Testis (tissue), 3 donors: ENCODE data around the gene HPSE2. TPM values are rescaled to one million over a fixed set of nuclear protein-coding genes. Genes with fewer than 3 reads are reported as not detected.

Experiments used
- DNase-seq: peaks from one replicate; pipeline ENCODE4 v3.0.0-alpha.2; 2019
- H3K27ac ChIP-seq, 2 donors: fragments of 200-600 bp; sonication (generic); one replicate each; pipeline ENCODE4 v1.5.1; 2019
- H3K27me3 ChIP-seq: fragments of 200-600 bp; sonication (generic); one replicate; pipeline ENCODE4 v1.5.1; 2019
- H3K36me3 ChIP-seq: fragments of 200-600 bp; sonication (generic); one replicate; pipeline ENCODE4 v1.5.1; 2017; ENCODE audit warnings: low read depth; ENCODE audit errors: missing control alignments
- H3K4me1 ChIP-seq: fragments of 200-600 bp; sonication (generic); one replicate; pipeline ENCODE4 v1.5.1; 2019
- H3K4me3 ChIP-seq, 2 donors: fragments of 200-600 bp; sonication (generic); one replicate each; pipeline ENCODE4 v1.5.1; 2017 to 2019
- H3K9me3 ChIP-seq: fragments of 200-600 bp; sonication (generic); one replicate; pipeline ENCODE4 v1.5.1; 2017
- POLR2A ChIP-seq: fragments of 450-650 bp; IDR thresholded peaks from one replicate; pipeline ENCODE4 v1.6.1; 2017; ENCODE audit warnings: antibody characterized with exemption, mild to moderate bottlenecking, moderate library complexity
- WGBS, 2 donors: methylation state at CpG; one replicate each; pipeline ENCODE4 v1.1.5; 2018; 5-methylcytosine and 5-hydroxymethylcytosine counted together
- intact Hi-C: fragments of 100-400 bp; cut with DNase I; formaldehyde crosslinking; loops from one replicate; pipeline ENCODE4 v1.15.1; 2023; ENCODE audit warnings: low total_unique reads
- polyA plus RNA-seq: library from polyadenylated mRNA; stranded (reverse); fragments of 350-450 nt; fragmentation: Illumina TruSeq; extraction: RNeasy Lipid Tissue Mini Kit (QIAGEN cat#74804); gene quantifications from one replicate; pipeline ENCODE4 v1.2.3, GENCODE V29; 2014; ENCODE audit warnings: low read depth, low replicate concordance; ENCODE audit not compliant: insufficient read depth
- total RNA-seq, 2 donors: library from RNA; depleted of rRNA; stranded (reverse); fragments of >200 nt; gene quantifications; one replicate each; pipeline ENCODE4 v1.2.3, GENCODE V29; 2016
- TF ChIP-seq, protein P1 (sequence below), 3 experiments: fragments of 450-650 bp in 2 of 3; fragments of 200-600 bp in 1 of 3; sonication (generic) in 1 of 3; IDR thresholded peaks; one replicate each; pipeline ENCODE4 v1.5.1; 2016 to 2019; ENCODE audit warnings: antibody characterized with exemption in 3 of 3, mild to moderate bottlenecking in 2 of 3, moderate library complexity in 1 of 3

The HPSE2 gene
- total and polyA plus RNA-seq, 3 donors from 2014 or later = 1.7 to 4.1 (median 2.5) TPM

DNA sequence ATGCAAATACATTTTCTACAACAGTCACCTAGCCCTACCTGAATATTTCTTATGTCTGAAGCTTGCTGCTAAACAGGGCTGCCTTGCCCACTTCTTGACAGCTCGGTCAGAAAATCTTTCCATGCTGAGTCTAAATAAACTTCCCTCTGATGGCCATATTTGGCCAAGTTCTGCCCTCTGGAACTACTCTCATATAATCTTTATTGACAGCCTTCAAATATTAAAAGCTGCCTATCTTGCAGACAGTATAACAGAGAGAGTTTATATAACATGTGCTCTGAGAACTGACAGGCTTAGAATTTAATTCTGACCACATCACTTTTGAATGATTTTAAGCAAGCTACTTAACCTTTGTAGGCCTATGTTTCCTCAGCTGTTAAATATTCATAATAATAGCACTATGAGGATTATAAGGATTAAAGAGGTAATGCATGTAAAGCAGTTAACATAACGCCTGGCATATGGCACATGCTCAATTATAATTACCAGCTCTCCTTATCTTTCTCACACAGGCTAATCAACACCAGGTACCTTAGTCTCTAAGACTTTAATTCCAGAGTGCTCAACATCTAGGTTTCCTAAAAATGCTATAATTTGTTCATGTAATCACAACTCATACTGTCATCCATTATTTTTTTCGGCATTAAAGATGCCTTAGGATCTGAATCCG, 334.1 kb downstream of the HPSE2 start:
- Histone ChIP-seq H3K4me1 (no peaks in the 10 kb centered on the region), H3K4me3 (no peak overlapping the region), H3K27me3 (no peaks in the 10 kb centered on the region), H3K36me3 (no peaks in the 10 kb centered on the region), H3K27ac (no peak overlapping the region), H3K9me3 (no peaks in the 10 kb centered on the region)
- no peak for TF ChIP-seq POLR2A
- TF ChIP-seq, protein P1, sequence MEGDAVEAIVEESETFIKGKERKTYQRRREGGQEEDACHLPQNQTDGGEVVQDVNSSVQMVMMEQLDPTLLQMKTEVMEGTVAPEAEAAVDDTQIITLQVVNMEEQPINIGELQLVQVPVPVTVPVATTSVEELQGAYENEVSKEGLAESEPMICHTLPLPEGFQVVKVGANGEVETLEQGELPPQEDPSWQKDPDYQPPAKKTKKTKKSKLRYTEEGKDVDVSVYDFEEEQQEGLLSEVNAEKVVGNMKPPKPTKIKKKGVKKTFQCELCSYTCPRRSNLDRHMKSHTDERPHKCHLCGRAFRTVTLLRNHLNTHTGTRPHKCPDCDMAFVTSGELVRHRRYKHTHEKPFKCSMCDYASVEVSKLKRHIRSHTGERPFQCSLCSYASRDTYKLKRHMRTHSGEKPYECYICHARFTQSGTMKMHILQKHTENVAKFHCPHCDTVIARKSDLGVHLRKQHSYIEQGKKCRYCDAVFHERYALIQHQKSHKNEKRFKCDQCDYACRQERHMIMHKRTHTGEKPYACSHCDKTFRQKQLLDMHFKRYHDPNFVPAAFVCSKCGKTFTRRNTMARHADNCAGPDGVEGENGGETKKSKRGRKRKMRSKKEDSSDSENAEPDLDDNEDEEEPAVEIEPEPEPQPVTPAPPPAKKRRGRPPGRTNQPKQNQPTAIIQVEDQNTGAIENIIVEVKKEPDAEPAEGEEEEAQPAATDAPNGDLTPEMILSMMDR (IDR thresholded peaks at IDR 0.05) = no peak
- intact Hi-C loops = no loop called here
- DNase-seq = no peak
- WGBS, 2 donors = 82 to 86% methylated on average over 4 of the region's 4 CpGs

DNA sequence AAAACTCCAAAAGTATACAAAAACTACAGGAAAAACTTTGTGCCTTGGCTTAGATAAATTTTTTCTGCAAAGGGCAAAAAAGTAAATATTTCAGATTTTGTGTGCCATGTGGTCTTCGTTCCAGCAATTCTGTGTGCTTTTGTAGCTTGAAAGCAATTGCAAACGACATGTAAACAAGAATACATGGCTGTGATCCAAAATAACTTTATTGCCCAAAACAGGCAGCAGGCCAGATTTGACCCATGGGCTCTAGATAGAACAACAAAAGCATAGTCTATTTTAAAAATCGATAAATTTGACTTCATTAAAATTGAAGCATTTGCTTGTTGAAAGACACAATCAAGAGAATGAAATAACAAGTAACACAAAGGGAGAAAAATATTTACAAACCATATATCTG, 336.6 kb downstream of the HPSE2 start:
- no peak for TF ChIP-seq POLR2A
- TF ChIP-seq, protein P1 (IDR thresholded peaks at IDR 0.05) = no peak
- intact Hi-C loops = no loop called here
- H3K9me3 ChIP-seq = no peaks in the 10 kb centered on the region
- H3K27me3 ChIP-seq = no peaks in the 10 kb centered on the region
- 55 to 60% methylated on average over 3 of the region's 3 CpGs for WGBS, 2 donors
- no peaks in the 10 kb centered on the region for H3K36me3 ChIP-seq
- no peak overlapping the region for H3K27ac ChIP-seq
- no peaks in the 10 kb centered on the region for H3K4me1 ChIP-seq
- no peak for DNase-seq
- H3K4me3 ChIP-seq = no peak overlapping the region

DNA sequence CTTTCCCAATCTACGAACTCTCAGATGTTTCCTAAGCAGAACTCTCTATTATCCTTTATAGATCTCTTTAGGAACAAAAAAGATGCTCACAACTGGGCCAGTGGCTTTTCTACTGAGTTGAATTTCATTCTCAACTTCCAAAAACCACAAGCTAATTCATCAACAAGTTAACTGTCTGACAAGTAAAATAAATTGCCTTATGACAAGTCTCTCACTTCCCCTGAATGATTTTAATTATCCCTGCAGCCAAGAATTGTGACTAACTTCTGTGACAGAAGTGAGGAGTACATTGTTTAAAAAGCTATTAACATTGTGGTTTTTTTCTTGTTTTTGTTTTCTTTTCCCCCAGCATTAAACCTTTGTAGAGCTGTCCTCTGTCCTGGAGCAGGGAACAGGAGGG, 343.1 kb downstream of the HPSE2 start:
- 85 to 88% methylated on average over 1 of the region's 1 CpG for WGBS, 2 donors
- Histone ChIP-seq H3K27ac (no peak overlapping the region), H3K9me3 (no peaks in the 10 kb centered on the region), H3K4me1 (no peaks in the 10 kb centered on the region), H3K27me3 (no peaks in the 10 kb centered on the region), H3K4me3 (no peak overlapping the region), H3K36me3 (no peaks in the 10 kb centered on the region)
- no peak for DNase-seq
- intact Hi-C loops = no loop called here
- no peak for TF ChIP-seq POLR2A
- TF ChIP-seq, protein P1 (IDR thresholded peaks at IDR 0.05) = no peak

DNA sequence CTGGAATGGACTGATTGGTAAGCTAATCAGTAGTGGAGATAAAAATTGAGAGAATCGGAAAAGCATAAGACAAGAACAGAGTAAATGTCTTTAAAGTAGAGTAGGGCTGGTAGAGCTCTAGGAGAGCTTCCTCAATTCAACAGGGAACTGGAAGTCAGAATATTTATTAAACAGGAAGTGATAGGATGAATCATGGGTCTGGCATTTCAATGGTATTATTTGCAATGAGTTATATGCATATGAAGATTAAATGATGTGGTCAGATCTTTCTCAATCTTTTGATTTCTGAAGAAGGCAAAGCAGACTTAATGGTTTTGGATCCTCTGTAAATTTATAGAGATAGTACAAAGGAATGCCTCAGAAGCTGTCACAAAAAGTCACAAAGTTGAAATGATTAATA, 349.0 kb downstream of the HPSE2 start:
- WGBS, 2 donors = 81 to 86% methylated on average over 1 of the region's 1 CpG

More for the DNA sequence above, 349.0 kb downstream of the HPSE2 start:
- Histone ChIP-seq H3K36me3 (no peaks in the 10 kb centered on the region), H3K27ac (no peak overlapping the region), H3K4me1 (no peaks in the 10 kb centered on the region), H3K9me3 (no peaks in the 10 kb centered on the region), H3K27me3 (no peaks in the 10 kb centered on the region), H3K4me3 (no peak overlapping the region)
- TF ChIP-seq, protein P1 (IDR thresholded peaks at IDR 0.05) = no peak
- TF ChIP-seq POLR2A = no peak
- DNase-seq = no peak
- intact Hi-C loops = no loop called here
